Measurements from ENCODE around the gene ATG9B. TPM values are rescaled to one million over a fixed set of nuclear protein-coding genes. Genes with fewer than 3 reads are reported as not detected.

Gene ATG9B
- total and polyA plus RNA-seq, 9 of the 15 experiments (the other 6 are each of a cell fraction or from before 2014, with no cell fraction given), result 0.29 to 8.0 (median 2.1) TPM

- TF ChIP-seq MYC (IDR thresholded peaks at IDR 0.05; ENCODE audit: low read depth, low read length) (peak; percentile 93), MYC (CRISPR knock-in tag; IDR thresholded peaks at IDR 0.05; ENCODE audit: borderline replicate concordance, low read depth) (0 out of 2 replicates have a peak, but pooled peaks have one; percentile 20), CREM (IDR thresholded peaks at IDR 0.05; ENCODE audit: low read depth) (peak; percentile 66), CBX3 (IDR thresholded peaks at IDR 0.05; ENCODE audit: borderline replicate concordance in 1 of 2, low read length in 2 of 2) (peak in 1 of 2 experiments; percentile 73; a peak in 1 of 3 replicates), ZBTB11 (CRISPR knock-in tag; IDR thresholded peaks at IDR 0.05) (no peak), NCOR1 (IDR thresholded peaks at IDR 0.05) (no peak), ZMIZ1 (IDR thresholded peaks at IDR 0.05; ENCODE audit: low read depth in 2 of 2, low read length in 2 of 2) (no peak), RCOR1 (IDR thresholded peaks at IDR 0.05; ENCODE audit: borderline replicate concordance in 1 of 2, low read depth in 2 of 2, low read length in 2 of 2) (peak in 1 of 2 experiments; percentile 47; a peak in 1 of 4 replicates), HDGF (IDR thresholded peaks at IDR 0.05) (no peak), L3MBTL2 (IDR thresholded peaks at IDR 0.05) (peak; percentile 93), BCLAF1 (IDR thresholded peaks at IDR 0.05; ENCODE audit: borderline replicate concordance in 1 of 2, control insufficient read depth in 1 of 2, low read depth in 2 of 2, low read length in 1 of 2) (no peak), NFE2 (IDR thresholded peaks at IDR 0.05; ENCODE audit: low read depth) (peak; percentile 53; the same call in 1 of the 2 replicates), TEAD4 (IDR thresholded peaks at IDR 0.05; ENCODE audit: low read length) (0 out of 2 replicates have a peak, but pooled peaks have one; percentile 12), TEAD4 (CRISPR knock-in tag; IDR thresholded peaks at IDR 0.05; ENCODE audit: borderline replicate concordance) (0 out of 2 replicates have a peak, but pooled peaks have one; percentile 39), MAX (CRISPR knock-in tag; IDR thresholded peaks at IDR 0.05) (peak; percentile 75)
- TF ChIP-seq, protein P1, sequence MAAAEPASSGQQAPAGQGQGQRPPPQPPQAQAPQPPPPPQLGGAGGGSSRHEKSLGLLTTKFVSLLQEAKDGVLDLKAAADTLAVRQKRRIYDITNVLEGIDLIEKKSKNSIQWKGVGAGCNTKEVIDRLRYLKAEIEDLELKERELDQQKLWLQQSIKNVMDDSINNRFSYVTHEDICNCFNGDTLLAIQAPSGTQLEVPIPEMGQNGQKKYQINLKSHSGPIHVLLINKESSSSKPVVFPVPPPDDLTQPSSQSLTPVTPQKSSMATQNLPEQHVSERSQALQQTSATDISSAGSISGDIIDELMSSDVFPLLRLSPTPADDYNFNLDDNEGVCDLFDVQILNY (CRISPR knock-in tag; IDR thresholded peaks at IDR 0.05), result 0 out of 2 replicates have a peak, but pooled peaks have one; percentile 80
Measured at GRCh38 chr7:151056283-151056665, 32.0 kb upstream of the ATG9B start (continued).
